Measurements from ENCODE around the gene DHH.

DHH gene

GRCh38 chr12:49092086-49092815, 2.4 kb downstream of the DHH start:
- Histone ChIP-seq H3K9me3 (ENCODE audit: control insufficient read depth in 1 of 2, low read length in 2 of 2) (no peaks in the 10 kb centered on the region), H3K4me1 (ENCODE audit: control insufficient read depth in 1 of 2, insufficient read depth in 2 of 2, low read length in 2 of 2) (peaks cover 35 to 48% of the 10 kb centered on the region in 2 donors), H3K9ac (ENCODE audit: low read depth in 1 of 2, low read length in 2 of 2) (no peak overlapping the region), H3K27ac (ENCODE audit: low read depth, low read length) (no peak overlapping the region), H3K4me3 (ENCODE audit: low read depth in 1 of 2, low read length in 2 of 2) (peak overlapping the region; percentile 50 to 53), H3K27me3 (ENCODE audit: control insufficient read depth in 1 of 2, insufficient read depth in 2 of 2, low read length in 2 of 2) (peaks cover 62 to 69% of the 10 kb centered on the region in 2 donors), H3K36me3 (ENCODE audit: control insufficient read depth in 1 of 2, insufficient read depth in 2 of 2, low read length in 2 of 2) (peaks cover 6 to 7% of the 10 kb centered on the region in 2 donors)

GRCh38 chr12:49091836-49092085, 2.8 kb downstream of the DHH start:
- Histone ChIP-seq H3K9ac (ENCODE audit: low read depth in 1 of 2, low read length in 2 of 2) (no peak overlapping the region), H3K9me3 (ENCODE audit: control insufficient read depth in 1 of 2, low read length in 2 of 2) (no peaks in the 10 kb centered on the region), H3K27me3 (ENCODE audit: control insufficient read depth in 1 of 2, insufficient read depth in 2 of 2, low read length in 2 of 2) (peaks cover 62 to 69% of the 10 kb centered on the region in 2 donors), H3K27ac (ENCODE audit: low read depth, low read length) (no peak overlapping the region), H3K36me3 (ENCODE audit: control insufficient read depth in 1 of 2, insufficient read depth in 2 of 2, low read length in 2 of 2) (peaks cover 2% of the 10 kb centered on the region in 2 donors), H3K4me3 (ENCODE audit: low read depth in 1 of 2, low read length in 2 of 2) (peak overlapping the region; percentile 50 to 53), H3K4me1 (ENCODE audit: control insufficient read depth in 1 of 2, insufficient read depth in 2 of 2, low read length in 2 of 2) (peaks cover 35 to 48% of the 10 kb centered on the region in 2 donors)

- Histone ChIP-seq H3K9me3 (ENCODE audit: control insufficient read depth in 1 of 2, low read length in 2 of 2) (no peaks in the 10 kb centered on the region), H3K27ac (ENCODE audit: low read depth, low read length) (no peak overlapping the region), H3K9ac (ENCODE audit: low read depth in 1 of 2, low read length in 2 of 2) (no peak overlapping the region), H3K36me3 (ENCODE audit: control insufficient read depth in 1 of 2, insufficient read depth in 2 of 2, low read length in 2 of 2) (no peaks in the 10 kb centered on the region), H3K4me1 (ENCODE audit: control insufficient read depth in 1 of 2, insufficient read depth in 2 of 2, low read length in 2 of 2) (peaks cover 35 to 48% of the 10 kb centered on the region in 2 donors), H3K27me3 (ENCODE audit: control insufficient read depth in 1 of 2, insufficient read depth in 2 of 2, low read length in 2 of 2) (peaks cover 62 to 69% of the 10 kb centered on the region in 2 donors), H3K4me3 (ENCODE audit: low read depth in 1 of 2, low read length in 2 of 2) (no peak overlapping the region)
These were observed 3.4 kb downstream of the DHH start for GRCh38 chr12:49091056-49091835.

DNA sequence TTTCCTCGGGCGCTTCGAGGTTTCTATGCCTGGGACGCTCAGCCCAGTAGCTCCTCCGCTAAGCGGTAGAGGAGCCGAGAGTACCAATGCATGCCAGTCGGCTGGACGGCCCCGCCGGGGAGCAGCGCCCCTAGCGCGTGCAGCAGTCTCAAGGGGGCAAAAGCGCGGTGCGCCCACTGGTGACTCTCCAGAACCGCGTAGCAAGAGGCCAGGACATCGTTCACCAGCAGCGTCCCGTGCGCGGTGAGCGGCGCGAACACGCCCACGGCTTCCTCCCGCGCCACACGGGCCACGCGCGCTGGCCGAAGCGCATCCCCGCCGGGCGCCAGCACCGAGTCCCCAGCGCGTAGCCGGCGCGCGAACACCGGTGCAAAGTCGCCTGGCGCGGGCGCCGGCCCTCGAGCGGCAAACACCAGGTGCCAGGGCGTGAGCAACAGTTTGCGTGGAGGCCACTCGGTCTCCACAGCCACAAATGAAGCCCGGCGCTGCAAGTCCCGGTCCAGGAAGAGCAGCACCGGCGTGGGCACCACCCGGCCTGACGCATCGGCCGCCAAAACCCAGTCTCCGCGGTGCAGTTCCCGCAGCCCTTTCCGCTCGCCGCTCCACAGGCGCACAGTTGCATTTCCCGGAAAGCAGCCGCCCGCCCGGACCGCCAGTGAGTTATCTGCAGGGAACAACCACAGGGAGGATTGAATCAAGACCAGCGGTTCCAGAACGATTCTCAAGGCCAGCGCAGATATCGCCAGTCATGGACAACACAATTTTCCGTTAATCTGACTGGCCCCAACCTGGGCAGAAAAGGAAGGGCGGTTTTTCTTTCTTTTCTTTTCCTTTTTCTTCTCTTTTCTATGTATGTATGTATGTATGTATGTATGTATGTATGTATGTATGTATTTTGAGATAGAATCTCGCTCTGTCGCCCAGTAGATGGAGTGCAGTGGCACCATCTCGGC, 4.5 kb downstream of the DHH start:
- H3K36me3 ChIP-seq (ENCODE audit: control insufficient read depth in 1 of 2, insufficient read depth in 2 of 2, low read length in 2 of 2): no peaks in the 10 kb centered on the region
- no peaks in the 10 kb centered on the region for H3K9me3 ChIP-seq (ENCODE audit: control insufficient read depth in 1 of 2, low read length in 2 of 2)
- peaks cover 35 to 48% of the 10 kb centered on the region in 2 donors for H3K4me1 ChIP-seq (ENCODE audit: control insufficient read depth in 1 of 2, insufficient read depth in 2 of 2, low read length in 2 of 2)
- no peak overlapping the region for H3K27ac ChIP-seq (ENCODE audit: low read depth, low read length)
- peaks cover 62 to 65% of the 10 kb centered on the region in 2 donors for H3K27me3 ChIP-seq (ENCODE audit: control insufficient read depth in 1 of 2, insufficient read depth in 2 of 2, low read length in 2 of 2)
- H3K9ac ChIP-seq (ENCODE audit: low read depth in 1 of 2, low read length in 2 of 2): no peak overlapping the region
- H3K4me3 ChIP-seq (ENCODE audit: low read depth in 1 of 2, low read length in 2 of 2): peak overlapping the region; percentile 36 to 57

DNA sequence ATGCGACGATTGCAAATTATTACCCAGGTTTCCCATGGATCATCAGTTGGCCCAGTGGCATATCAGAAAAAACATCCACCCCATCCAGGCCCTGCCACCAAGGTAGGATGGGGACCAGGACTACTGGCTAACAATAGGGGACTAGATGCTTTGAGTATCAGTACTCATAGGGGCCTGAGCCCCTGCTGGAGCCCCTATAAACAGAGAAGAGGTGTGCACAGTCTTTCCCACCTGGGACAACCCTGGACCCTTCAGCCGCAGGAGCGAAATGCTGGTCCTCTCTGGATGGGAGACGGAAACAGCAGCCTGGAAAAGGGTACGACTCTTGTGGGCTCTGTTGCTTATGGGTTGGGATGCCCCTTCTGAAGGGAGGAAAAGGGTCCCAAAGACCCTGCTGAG, 5.7 kb downstream of the DHH start:
- Histone ChIP-seq H3K4me1 (ENCODE audit: control insufficient read depth in 1 of 2, insufficient read depth in 2 of 2, low read length in 2 of 2) (peaks cover 28 to 41% of the 10 kb centered on the region in 2 donors), H3K27ac (ENCODE audit: low read depth, low read length) (no peak overlapping the region), H3K36me3 (ENCODE audit: control insufficient read depth in 1 of 2, insufficient read depth in 2 of 2, low read length in 2 of 2) (no peaks in the 10 kb centered on the region), H3K4me3 (ENCODE audit: low read depth in 1 of 2, low read length in 2 of 2) (no peak overlapping the region), H3K9ac (ENCODE audit: low read depth in 1 of 2, low read length in 2 of 2) (no peak overlapping the region), H3K9me3 (ENCODE audit: control insufficient read depth in 1 of 2, low read length in 2 of 2) (peaks cover 0 to 3% of the 10 kb centered on the region in 2 donors), H3K27me3 (ENCODE audit: control insufficient read depth in 1 of 2, insufficient read depth in 2 of 2, low read length in 2 of 2) (peaks cover 53 to 55% of the 10 kb centered on the region in 2 donors)

DNA sequence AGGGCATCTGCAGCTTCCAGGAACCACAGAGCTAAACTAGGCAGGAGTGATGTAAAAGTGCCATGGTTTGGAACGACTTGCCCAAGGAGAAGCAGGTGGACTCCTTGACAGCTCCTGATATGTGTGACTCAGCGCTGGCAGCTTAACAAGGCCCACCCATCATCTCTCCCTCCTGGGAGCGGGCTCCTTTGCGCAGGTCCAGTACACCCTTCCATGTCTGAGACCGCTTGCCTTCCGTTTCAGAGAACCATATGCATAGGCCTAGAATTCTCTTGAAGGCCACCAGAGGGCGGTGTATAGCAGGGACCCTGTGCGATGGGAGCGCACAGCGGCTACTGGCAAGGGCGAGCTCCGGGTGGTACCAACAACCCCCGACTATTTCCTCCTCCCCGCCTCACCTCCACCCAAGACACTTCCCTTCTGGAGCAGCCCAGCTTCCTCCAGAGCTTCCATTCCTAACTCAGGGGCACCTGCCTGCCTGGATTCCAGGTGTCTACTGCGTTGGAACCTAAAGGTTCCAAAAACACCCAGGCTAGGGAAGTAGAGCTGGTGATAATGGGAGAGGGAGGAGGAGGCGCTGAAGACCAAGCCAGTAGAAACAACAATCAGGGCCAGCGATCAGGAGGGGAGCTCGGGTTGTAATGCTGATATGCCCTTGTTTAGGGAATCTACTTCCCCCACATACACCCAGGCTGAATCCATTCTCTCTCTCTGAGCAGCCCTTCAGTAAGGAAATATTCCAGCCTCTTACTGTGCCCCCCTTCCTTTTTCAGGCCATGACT, 6.3 kb downstream of the DHH start:
- peak overlapping the region in 1 of 2 donors; percentile 4 for H3K9ac ChIP-seq (ENCODE audit: low read depth in 1 of 2, low read length in 2 of 2)
- H3K27ac ChIP-seq (ENCODE audit: low read depth, low read length): no peak overlapping the region
- H3K27me3 ChIP-seq (ENCODE audit: control insufficient read depth in 1 of 2, insufficient read depth in 2 of 2, low read length in 2 of 2): peaks cover 47 to 49% of the 10 kb centered on the region in 2 donors
- H3K4me1 ChIP-seq (ENCODE audit: control insufficient read depth in 1 of 2, insufficient read depth in 2 of 2, low read length in 2 of 2): peaks cover 25 to 37% of the 10 kb centered on the region in 2 donors
- H3K4me3 ChIP-seq (ENCODE audit: low read depth in 1 of 2, low read length in 2 of 2): no peak overlapping the region
- H3K36me3 ChIP-seq (ENCODE audit: control insufficient read depth in 1 of 2, insufficient read depth in 2 of 2, low read length in 2 of 2): no peaks in the 10 kb centered on the region
- peaks cover 0 to 3% of the 10 kb centered on the region in 2 donors for H3K9me3 ChIP-seq (ENCODE audit: control insufficient read depth in 1 of 2, low read length in 2 of 2)

- Histone ChIP-seq H3K27me3 (ENCODE audit: control insufficient read depth in 1 of 2, insufficient read depth in 2 of 2, low read length in 2 of 2) (peaks cover 25 to 29% of the 10 kb centered on the region in 2 donors), H3K4me1 (ENCODE audit: control insufficient read depth in 1 of 2, insufficient read depth in 2 of 2, low read length in 2 of 2) (peaks cover 15 to 27% of the 10 kb centered on the region in 2 donors), H3K9ac (ENCODE audit: low read depth in 1 of 2, low read length in 2 of 2) (no peak overlapping the region), H3K36me3 (ENCODE audit: control insufficient read depth in 1 of 2, insufficient read depth in 2 of 2, low read length in 2 of 2) (no peaks in the 10 kb centered on the region), H3K27ac (ENCODE audit: low read depth, low read length) (no peak overlapping the region), H3K9me3 (ENCODE audit: control insufficient read depth in 1 of 2, low read length in 2 of 2) (peaks cover 0 to 3% of the 10 kb centered on the region in 2 donors), H3K4me3 (ENCODE audit: low read depth in 1 of 2, low read length in 2 of 2) (no peak overlapping the region)
These were observed 8.5 kb downstream of the DHH start for GRCh38 chr12:49086116-49086515.

DNA sequence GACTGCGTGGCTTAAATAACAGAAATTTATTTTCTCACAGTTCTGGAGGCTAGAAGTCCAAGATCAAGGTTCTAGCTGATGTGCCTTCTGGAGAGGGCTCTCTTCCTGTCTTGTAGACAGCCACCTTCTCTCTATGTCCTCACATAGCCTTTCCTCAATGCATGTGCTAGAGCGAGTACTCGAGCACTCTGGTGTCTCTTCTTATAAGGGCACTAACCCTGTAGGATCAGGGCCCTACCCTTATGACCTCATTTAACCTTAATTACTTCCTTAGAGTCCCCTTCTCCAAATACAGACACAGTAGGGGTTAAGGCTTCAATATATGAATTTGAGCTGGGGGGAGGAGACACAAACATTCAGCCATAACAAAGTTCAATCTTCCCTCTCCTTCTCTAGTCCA, 10.2 kb downstream of the DHH start:
- no peak overlapping the region for H3K9ac ChIP-seq (ENCODE audit: low read depth in 1 of 2, low read length in 2 of 2)
- H3K36me3 ChIP-seq (ENCODE audit: control insufficient read depth in 1 of 2, insufficient read depth in 2 of 2, low read length in 2 of 2): no peaks in the 10 kb centered on the region

GRCh38 chr12:49079793-49080192, 14.8 kb downstream of the DHH start:
- no peak overlapping the region for H3K4me3 ChIP-seq (ENCODE audit: low read depth in 1 of 2, low read length in 2 of 2)
- no peak overlapping the region for H3K27ac ChIP-seq (ENCODE audit: low read depth, low read length)
- H3K27me3 ChIP-seq (ENCODE audit: control insufficient read depth in 1 of 2, insufficient read depth in 2 of 2, low read length in 2 of 2): no peaks in the 10 kb centered on the region
- H3K4me1 ChIP-seq (ENCODE audit: control insufficient read depth in 1 of 2, insufficient read depth in 2 of 2, low read length in 2 of 2): no peaks in the 10 kb centered on the region
- peaks cover 0 to 3% of the 10 kb centered on the region in 2 donors for H3K9me3 ChIP-seq (ENCODE audit: control insufficient read depth in 1 of 2, low read length in 2 of 2)
- no peak overlapping the region for H3K9ac ChIP-seq (ENCODE audit: low read depth in 1 of 2, low read length in 2 of 2)
- H3K36me3 ChIP-seq (ENCODE audit: control insufficient read depth in 1 of 2, insufficient read depth in 2 of 2, low read length in 2 of 2): no peaks in the 10 kb centered on the region

More for the DNA sequence above, 10.2 kb downstream of the DHH start:
- H3K27me3 ChIP-seq (ENCODE audit: control insufficient read depth in 1 of 2, insufficient read depth in 2 of 2, low read length in 2 of 2): peaks cover 11 to 13% of the 10 kb centered on the region in 2 donors
- no peak overlapping the region for H3K4me3 ChIP-seq (ENCODE audit: low read depth in 1 of 2, low read length in 2 of 2)
- peaks cover 0 to 3% of the 10 kb centered on the region in 2 donors for H3K9me3 ChIP-seq (ENCODE audit: control insufficient read depth in 1 of 2, low read length in 2 of 2)
- peaks cover 6 to 16% of the 10 kb centered on the region in 2 donors for H3K4me1 ChIP-seq (ENCODE audit: control insufficient read depth in 1 of 2, insufficient read depth in 2 of 2, low read length in 2 of 2)
- H3K27ac ChIP-seq (ENCODE audit: low read depth, low read length): no peak overlapping the region

Data from duodenal mucosa (tissue), 2 donors.